Kidney glomerular epithelial cell (primary cell): Measurements from ENCODE around the gene ATP2C2.
"Not testable (repeated sequence)": the region's sequence is repeated elsewhere in the genome, so short reads cannot be mapped to it uniquely, and the experiment has no call there.

Experiments used
- DNase-seq: peaks from one replicate; lab custom pipeline; 2025; lab: John Stamatoyannopoulos, UW

The ATP2C2 gene, protein sequence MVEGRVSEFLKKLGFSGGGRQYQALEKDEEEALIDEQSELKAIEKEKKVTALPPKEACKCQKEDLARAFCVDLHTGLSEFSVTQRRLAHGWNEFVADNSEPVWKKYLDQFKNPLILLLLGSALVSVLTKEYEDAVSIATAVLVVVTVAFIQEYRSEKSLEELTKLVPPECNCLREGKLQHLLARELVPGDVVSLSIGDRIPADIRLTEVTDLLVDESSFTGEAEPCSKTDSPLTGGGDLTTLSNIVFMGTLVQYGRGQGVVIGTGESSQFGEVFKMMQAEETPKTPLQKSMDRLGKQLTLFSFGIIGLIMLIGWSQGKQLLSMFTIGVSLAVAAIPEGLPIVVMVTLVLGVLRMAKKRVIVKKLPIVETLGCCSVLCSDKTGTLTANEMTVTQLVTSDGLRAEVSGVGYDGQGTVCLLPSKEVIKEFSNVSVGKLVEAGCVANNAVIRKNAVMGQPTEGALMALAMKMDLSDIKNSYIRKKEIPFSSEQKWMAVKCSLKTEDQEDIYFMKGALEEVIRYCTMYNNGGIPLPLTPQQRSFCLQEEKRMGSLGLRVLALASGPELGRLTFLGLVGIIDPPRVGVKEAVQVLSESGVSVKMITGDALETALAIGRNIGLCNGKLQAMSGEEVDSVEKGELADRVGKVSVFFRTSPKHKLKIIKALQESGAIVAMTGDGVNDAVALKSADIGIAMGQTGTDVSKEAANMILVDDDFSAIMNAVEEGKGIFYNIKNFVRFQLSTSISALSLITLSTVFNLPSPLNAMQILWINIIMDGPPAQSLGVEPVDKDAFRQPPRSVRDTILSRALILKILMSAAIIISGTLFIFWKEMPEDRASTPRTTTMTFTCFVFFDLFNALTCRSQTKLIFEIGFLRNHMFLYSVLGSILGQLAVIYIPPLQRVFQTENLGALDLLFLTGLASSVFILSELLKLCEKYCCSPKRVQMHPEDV

DNA sequence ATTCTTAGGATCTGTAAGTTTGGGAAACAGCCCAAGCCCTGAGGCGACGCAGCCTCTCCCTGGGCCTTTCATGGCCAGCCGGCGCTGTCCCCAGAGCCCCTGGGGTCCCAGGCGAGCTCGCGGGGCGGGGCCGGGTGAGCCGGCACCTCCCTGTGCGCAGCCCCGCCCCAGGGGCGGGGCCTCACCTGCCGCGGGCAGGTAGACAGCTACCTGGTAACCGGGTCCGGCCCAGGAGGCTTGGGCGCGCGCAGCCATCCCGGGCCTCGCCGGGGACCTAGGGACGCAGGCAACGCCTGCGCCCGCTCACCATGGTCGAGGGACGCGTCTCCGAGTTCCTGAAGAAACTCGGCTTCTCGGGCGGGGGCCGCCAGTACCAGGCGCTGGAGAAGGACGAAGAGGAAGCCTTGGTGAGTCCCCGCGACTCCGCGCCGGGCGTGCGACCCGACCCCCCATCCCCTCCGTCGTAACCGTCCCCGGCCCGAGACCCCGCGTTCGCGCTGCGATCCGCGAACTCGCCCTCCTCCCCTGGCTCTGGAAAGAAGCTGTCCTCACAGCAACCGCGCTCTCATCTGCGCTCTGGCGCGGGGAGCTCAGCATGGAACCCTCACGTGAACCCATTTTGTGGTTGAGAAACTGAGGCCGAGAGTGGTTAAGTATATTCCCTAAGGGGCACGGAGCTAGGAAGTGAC, at the start of gene ATP2C2:
TSS of gene ATP2C2 (plus strand) at position 231 of the 689 bp plus-strand sequence. CDS start at position 309, 78 bp downstream.
- DNase-seq, result no peak

DNA sequence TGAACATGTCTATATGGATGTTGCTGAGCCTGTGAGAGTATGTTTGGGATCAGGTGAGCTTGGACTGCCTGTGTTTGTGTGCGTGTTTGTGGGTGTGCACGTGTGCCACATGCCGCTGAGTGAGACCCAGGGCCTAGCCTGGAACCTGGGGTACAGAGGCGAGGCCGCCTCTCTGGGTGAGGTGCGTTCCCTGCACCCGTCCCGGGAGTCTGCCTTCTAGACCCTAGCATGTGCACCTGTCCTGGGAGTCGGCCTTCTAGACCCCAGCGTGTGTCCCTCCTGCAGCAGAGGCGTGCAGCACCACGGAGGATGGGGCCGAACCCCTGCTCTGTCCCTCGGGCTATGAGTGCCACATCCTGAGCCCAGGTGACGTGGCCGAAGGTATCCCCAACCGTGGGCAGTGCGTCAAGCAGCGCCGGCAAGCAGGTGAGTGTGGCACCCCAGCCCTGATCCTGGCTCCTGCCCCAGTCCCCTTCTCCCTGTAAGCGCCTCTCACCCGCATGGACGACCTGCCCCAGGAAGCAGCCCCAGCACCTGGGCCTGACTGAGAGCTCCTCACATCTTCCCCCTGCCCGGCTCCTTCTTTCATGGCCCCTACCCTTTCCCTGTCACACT, 49.1 kb upstream of the ATP2C2 start:
- no peak for DNase-seq

DNA sequence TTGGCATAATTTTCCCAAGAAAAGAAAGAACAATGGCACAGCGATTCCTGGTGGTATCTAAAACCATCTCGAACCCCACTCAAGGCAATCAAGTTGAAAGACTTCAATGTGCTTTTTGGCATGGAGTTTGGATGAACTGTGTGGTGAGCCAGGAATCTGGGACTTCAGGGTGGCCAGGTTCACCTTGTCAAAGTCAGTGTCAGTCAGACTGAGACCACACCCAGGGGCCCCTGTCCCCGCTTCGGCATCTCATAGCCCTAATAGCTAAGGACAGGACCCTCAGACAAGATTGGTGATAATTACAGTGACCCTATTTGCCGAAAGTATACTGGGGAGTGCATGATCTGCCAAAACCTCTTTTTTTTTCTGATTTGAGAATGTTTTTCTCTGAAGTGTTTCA, 47.8 kb upstream of the ATP2C2 start:
- DNase-seq, result no peak

DNA sequence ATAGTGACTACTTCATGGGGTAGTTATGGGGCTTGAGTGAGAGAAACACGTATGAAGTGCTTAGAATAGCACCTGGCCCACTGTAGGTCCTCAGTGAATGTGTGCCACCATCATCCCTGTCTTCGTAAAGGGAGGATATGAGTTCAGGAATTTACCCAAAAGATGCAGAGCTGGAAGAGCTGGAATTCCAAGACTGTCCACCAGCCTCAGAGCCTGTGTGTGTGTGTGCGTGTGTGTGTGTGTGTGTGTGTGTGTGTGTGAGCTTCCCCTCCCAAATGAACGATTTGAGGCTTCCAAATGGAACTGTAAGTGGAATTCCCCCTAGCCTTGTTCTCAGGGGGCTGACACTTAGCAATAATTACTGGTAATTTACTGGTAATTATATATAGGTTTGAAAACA, 46.4 kb upstream of the ATP2C2 start:
- no peak for DNase-seq

DNA sequence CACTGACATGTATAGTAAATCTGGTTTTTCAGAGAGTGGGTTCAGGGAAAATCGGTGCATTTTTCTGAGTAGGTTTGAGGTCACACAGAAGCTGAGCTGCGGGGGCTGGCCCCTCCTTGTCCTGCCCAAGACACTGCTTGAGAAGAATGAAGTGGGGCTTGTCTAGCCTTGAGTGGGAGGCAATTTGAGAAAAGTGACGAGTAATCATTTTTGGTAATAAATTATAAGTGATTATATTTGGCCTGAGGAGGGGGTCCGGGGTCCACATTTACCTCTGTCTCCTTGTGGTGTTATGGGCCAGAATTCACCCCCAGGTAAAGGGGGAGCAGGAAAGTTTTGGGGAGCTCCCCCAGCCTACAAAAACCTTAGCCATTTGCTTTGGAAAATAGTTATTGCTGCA, 45.6 kb upstream of the ATP2C2 start:
- DNase-seq, result no peak

DNA sequence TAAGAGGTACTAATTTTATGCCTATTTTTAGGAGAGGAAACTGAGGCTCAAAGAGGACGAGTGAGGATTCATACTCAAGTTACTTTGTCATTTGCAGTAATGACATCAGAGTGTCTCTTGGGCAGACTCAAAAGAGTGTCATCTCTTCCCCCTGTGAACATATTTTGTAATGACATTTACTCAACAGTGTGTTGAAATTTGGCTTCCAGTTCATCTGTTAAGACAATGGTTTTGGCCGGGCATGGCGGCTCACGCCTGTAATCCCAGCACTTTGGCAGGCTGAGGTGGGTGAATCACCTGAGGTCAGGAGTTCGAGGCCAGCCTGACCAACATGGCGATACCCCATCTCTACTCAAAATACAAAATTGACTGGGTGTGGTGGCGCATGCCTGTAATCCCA, 44.7 kb upstream of the ATP2C2 start:
- no peak for DNase-seq

DNA sequence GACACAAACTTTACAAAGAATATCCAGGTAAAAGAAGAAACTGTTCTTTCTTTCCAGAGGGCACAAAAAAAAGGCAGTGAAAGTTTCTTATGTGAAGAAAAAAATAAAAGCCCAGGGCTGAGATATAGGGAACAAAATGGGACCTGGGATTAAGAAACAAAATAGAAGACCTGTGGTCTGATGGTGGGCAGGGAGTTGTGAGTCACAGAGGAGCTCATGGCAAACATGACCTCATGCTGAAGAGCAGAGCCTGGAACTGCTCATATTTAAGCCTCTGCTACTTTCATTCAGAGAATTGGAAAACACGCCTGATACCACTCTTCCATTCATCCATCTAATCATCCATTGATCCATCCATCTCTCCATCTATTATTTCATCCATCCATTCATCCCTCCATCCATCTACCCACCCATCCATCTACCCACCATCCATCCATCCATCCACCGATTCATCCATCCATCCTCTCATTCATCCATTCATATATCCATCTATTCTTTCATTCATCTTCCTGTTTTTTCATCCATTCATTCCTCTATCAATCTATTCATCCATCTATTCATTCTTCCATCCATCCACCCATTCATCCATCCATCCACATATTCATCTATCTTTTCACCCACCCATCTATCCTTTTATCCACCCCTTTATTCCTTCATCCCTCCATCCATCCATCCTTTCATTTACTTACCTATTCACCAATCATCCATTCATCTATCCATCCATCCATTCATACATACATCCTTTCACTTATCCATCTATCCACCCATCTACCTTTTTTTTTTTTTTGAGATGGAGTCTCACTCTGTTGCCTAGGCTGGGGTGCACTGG, 43.7 kb upstream of the ATP2C2 start:
- DNase-seq, result no peak

DNA sequence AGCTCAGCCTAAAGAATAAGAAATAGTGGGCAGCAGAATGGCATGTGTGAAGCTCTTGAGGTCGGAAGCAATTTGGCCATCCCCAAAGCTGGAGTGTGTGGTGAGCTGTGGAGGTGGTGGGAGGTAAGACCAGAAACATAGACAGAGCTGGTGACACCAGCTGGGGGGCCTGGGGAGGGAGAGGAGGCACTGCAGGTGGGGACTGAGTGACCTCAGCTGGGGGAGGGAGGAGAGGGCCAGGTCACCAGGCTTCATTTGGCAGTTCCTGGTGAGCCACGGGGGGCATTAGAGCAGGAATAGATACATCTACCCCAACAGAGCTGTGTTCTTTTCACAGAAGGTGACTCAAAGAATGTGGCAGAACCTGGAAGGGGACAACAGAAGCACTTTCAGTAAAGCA, 41.8 kb upstream of the ATP2C2 start:
- DNase-seq, result no peak

DNA sequence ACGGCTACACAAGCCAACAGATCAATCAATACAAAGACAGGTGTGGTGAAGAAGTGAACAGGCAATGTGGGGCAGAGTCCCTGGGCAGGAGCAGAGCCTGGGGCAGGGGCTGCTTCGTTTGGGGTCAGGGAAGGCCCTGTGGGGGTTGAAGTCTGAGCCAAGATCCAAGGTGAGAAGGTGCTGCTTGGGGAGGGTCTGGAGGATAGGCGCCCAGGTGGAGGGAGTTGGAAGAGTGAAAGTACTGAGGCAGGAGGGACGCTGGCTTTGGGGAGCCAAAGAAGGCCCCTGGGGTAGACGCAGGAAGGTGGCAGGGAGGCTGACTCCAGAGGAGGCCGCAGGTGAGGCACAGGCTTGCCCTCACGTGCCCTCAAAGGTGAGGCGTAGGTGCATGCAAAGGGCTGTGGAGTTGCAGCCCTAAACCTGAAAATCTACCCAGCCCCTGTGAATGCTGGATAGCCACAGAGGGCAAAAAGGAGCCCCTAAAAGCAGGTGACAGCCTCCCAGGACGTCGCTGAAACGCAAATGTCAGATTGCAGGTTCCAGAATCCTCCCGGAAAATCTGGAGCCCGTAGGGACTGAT, 40.3 kb upstream of the ATP2C2 start:
- no peak for DNase-seq

DNA sequence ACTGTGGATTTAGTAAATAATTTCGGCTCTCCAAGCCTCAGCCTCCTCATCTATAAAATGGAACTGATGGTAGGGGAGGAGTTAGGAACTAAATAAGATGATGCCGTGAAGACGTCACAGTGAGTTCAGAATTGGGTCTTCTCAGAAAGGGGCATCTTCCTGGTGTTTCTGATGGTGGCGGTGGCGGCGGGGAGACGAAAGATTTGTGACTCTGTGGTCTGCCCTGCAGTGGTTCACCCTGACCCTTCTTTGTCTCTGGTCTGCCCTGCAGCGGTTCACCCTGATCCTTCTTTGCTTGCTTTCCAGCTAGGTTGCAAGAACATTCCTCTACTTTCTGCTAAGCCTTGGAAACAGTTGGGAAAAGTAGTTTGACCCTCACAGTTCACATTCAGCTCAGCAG, 39.3 kb upstream of the ATP2C2 start:
- no peak for DNase-seq

DNA sequence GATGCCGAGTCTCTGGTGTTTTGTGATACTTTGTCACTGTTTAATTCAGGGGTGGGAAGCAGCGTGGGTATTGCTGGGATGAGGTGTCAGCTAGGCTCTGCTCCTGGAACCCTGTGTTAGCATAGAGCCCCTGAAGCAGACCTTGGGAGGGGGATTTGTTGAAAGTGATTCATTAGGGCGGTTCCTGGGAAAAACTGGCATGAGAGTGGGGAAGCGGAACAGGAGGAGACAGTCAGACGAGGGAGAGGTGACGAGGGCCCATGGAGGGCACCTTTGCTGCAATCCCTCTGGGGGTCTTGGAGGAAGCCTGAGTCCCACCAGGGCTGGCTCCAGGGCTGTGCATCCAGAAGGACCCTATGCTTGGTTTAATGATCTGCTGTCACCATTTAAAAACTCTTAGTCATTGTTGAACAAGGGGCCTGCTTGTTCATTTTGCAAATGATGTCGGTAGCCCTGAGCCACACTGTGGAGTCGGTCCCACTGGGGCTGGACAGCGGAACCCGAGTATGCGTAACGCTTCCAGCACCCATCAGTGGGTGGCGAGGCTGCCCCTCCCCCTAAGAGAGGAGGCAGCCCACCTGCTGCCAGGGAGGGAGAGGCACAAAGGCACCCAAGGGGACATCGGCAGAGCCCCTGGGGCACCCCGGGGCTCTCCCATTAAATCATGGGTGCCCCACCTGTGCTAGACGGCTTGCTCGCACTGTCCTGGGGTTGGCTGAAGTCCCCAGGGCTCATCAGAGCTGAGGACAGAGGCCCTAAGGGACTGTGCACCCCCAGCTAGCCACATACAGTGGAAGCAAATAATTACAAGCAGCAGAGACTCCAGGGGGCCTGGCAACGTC, 38.3 kb upstream of the ATP2C2 start:
- no peak for DNase-seq

DNA sequence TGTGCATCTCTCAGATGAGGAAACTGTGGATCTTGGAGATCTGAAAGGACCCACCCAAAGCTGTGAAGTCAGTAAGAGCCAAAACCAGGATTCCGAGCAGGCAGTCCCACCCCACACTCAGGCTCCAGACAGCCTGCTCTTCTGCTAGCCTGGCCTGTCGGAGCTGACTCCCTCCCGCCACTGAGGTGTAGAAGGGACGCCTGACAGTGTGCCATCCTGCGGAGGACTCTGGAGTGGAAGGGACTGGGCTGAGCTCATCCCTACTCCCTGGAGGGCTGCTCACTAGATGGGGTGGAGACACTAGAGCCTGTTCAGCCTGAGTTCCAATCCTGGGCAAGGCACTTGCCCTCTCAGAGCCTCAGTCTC, 37.7 kb upstream of the ATP2C2 start:
- no peak for DNase-seq

DNA sequence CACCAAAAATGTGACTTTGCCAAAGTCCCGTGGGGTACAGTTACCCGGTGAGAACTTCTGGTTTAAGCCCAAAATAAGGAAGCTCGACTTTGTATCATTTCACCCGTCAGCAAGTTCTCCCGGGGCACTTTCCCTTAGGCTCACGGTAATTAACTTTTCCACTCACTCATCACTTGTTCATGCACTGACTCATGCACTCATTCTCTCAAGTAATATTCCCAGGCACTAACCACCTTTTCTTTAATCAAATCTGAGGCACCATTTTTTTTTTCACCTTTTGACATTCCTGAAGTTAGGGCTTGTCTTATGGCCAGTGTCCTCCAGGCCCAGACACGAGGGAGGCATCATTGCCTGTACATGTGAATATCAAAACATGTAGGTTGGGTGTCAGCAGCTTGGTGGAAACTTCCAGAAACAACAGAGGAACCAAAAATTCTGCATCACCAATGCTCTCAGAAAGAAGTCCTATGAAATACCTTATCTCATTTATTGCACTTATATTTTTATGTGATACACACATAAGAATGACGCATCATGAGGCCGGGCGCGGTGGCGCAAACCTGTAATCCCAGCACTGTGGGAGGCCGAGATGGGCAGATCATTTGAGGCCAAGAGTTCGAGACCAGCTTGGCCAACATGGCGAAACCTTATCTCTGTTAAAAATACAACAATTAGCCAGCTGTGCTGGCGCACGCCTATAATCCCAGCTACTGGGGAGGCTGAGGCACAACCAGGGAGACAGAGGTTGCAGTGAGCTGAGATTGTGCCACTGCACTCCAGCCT, 36.1 kb upstream of the ATP2C2 start:
- no peak for DNase-seq

DNA sequence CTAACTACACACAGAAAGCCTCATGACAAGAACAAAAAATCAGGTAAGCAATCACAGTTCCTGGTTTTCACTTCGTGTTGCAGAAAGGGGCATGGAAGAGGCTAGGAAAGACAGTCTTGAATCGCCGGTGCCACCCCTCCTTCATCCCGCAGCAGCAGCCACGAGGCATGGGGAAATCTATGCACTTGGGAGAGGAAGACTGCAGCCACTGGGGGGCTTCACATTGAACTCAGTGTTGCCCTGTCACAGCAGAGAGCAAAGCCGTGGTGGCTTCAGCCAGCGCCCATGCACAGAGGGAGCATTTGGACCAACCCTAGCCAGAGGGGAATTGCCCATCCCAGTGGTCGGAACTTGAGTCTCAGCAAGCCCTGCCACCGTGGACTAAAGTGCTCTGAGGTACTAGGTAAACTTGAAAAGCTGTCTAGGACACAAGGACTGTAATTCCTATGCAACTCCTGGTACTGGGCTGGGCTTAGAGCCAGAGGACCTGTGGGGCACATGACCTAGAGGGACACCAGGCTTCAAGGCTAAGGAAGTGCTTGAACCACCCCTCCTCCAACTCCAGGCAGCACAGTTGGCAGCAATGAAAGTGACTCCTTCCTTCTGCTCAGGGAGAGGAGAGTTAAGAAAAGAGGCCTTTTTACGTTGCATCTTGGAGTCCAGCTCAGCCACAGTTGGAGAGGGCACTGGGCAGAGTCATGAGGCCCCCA, 35.2 kb upstream of the ATP2C2 start:
- DNase-seq, result no peak

DNA sequence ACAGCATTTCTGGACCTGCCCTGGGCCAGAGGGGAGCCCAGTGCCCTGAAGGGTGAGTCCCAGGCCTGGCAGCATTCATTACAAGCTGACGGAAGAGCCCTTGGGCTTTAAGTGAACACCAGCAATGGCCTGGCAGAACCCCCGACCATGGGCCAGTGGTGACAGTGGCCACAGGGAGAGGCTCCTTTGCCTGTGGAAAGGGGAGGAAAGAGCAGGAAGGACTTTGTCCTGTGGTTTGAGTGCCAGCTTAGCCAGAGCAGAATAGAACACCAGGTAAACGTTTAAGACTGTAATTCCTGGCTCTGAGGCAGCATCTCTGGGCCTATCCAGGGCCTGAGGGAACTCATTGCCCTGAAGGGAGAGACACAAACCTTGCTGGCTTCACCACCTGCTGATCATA, 34.3 kb upstream of the ATP2C2 start:
- DNase-seq, result no peak

DNA sequence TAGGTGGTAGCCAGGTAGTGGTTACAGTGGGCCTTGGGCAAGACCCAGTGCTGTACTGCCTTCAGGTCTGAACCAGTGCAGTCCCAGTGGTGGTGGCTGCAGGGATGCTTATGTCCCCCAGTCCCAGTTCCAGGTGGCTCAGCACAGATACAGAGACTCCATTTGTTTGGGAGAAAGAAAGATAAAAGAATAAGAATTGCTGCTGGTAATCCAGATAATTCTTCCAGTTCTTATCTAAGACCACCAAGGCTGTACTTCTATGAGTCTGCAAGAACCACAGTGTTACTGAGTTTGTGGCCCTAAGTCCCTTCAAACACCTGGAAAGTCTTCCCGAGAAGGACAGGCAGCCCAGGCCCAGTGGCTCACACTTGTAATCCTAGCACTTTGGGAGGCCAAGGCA, 33.9 kb upstream of the ATP2C2 start:
- no peak for DNase-seq

DNA sequence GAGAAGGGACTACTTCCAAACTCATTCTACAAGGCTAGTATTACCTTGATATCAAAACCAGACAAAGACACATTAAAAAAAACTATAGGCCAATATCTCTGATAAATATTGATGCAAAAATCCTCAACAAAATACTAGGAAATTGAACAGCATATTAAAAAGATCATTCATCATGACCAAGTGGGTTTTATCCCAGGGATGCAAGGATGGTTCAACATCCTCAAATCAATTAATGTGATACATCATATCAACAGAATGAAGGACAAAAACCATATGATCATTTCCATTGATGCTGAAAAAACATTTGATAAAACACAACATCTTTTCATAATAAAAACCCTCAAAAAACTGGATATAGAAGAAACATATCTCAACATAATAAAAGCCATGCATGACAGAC, 31.1 kb upstream of the ATP2C2 start:
- not testable (repeated sequence) for DNase-seq

DNA sequence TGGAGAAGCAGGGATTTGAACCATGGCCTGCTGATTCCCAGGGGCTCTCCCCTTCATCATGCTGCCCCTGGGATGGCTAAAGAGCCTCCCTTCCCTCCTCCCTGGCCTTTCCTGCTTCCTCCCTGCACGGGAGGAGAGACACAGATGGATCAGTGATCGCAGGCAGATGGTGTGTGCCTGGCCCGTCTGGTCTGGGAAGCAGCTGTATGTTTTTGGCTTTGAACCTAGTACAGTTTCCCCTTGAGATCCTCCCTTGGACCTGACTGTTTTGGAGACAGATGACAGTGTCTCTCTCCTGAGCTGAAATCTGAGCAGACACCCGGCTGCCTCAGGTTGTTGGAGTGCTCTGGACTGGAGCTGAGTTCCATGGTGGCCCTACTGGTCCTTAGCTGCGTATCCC, 29.0 kb upstream of the ATP2C2 start:
- no peak for DNase-seq
